Endothelial cell of umbilical vein (primary cell): ENCODE measurements around the gene GLI3. TPM values are rescaled to one million over a fixed set of nuclear protein-coding genes. Genes with fewer than 3 reads are reported as not detected.

Experiments
- BruUV-seq: library from RNA; stranded (reverse); fragments of 400-500 nt; replicated peaks from 2 replicates; lab custom pipeline; 2021; lab: Mats Ljungman, UMichigan
- CTCF ChIA-PET: fragments of 300-600, 350-600 bp; sonication (Branson Sonifier 250); formaldehyde crosslinking; loops from one replicate; lab custom pipeline; 2021; ENCODE audit warnings: antibody characterized with exemption, inconsistent platforms; lab: Charles Lee
- POLR2A ChIA-PET: fragments of 300-600, 350-600 bp; sonication (Branson Sonifier 250); formaldehyde crosslinking; loops from one replicate; lab custom pipeline; 2021; ENCODE audit warnings: antibody characterized with exemption, inconsistent platforms; lab: Charles Lee
- DNase-seq: peaks from one replicate; pipeline ENCODE4 v3.0.0-alpha.2; 2011; ENCODE audit warnings: low read depth, low spot score
- FAIRE-seq: peaks from 2 replicates; lab custom pipeline; 2011; peaks lifted over from hg19 to GRCh38; lab: Jason Lieb, UNC
- H2AFZ ChIP-seq: 2 replicates; pipeline ENCODE4 v1.6.0; 2012; ENCODE audit warnings: low read depth, low read length, control low read depth, inconsistent platforms
- H3K27ac ChIP-seq: 2 replicates; pipeline ENCODE4 v1.5.1; 2011; ENCODE audit warnings: low read depth, mild to moderate bottlenecking, control low read depth, low read length, moderate library complexity; ENCODE audit not compliant: insufficient read depth
- H3K27me3 ChIP-seq, 2 experiments: 2 replicates each; pipeline versions ENCODE4 v1.6.0 to v1.6.1; 2011; ENCODE audit warnings: low read length in 2 of 2, mixed read lengths in 1 of 2; ENCODE audit not compliant: control insufficient read depth in 2 of 2, insufficient read depth in 2 of 2
- H3K36me3 ChIP-seq, 2 experiments: 2 replicates in 1 of 2; 3 replicates in 1 of 2; pipeline ENCODE4 v1.5.1; 2011; ENCODE audit warnings: low read length in 2 of 2, mild to moderate bottlenecking in 1 of 2, moderate library complexity in 1 of 2; ENCODE audit not compliant: control insufficient read depth in 2 of 2, insufficient read depth in 2 of 2; ENCODE audit errors: extremely low read depth in 1 of 2
- H3K4me1 ChIP-seq: 3 replicates; pipeline ENCODE4 v1.5.1; 2011; ENCODE audit warnings: mild to moderate bottlenecking, low read length; ENCODE audit not compliant: control insufficient read depth, insufficient read depth; ENCODE audit errors: extremely low read depth
- H3K4me2 ChIP-seq: 2 replicates; pipeline ENCODE4 v1.6.1; 2011; ENCODE audit warnings: low read length, control low read depth, mixed read lengths; ENCODE audit not compliant: insufficient read depth
- H3K4me3 ChIP-seq, 3 experiments: fragments of 200-600 bp in 1 of 3; sonication (generic), shearing (Covaris generic) in 1 of 3; replicated peaks in 1 of 3; 2 replicates each; pipeline ENCODE4 v1.5.1; 2011 to 2016; ENCODE audit warnings: control low read depth in 3 of 3, low read length in 3 of 3, mild to moderate bottlenecking in 2 of 3, inconsistent platforms in 1 of 3, low read depth in 1 of 3, moderate library complexity in 1 of 3; ENCODE audit not compliant: insufficient read depth in 1 of 3
- H3K79me2 ChIP-seq: 2 replicates; pipeline ENCODE4 v1.6.0; 2012; ENCODE audit warnings: low read length, inconsistent platforms; ENCODE audit not compliant: control insufficient read depth, insufficient read depth
- H3K9ac ChIP-seq: replicated peaks from 2 replicates; pipeline ENCODE3; 2011; ENCODE audit warnings: low read length, control low read depth; ENCODE audit not compliant: insufficient read depth; ENCODE audit errors: extremely low read depth
- H3K9me1 ChIP-seq: replicated peaks from 3 replicates; pipeline ENCODE4 v1.6.0; 2011; ENCODE audit warnings: mild to moderate bottlenecking, low read length; ENCODE audit not compliant: control insufficient read depth, insufficient read depth; ENCODE audit errors: extremely low read depth
- H3K9me3 ChIP-seq: replicated peaks from 2 replicates; pipeline ENCODE4 v1.5.1; 2012; ENCODE audit warnings: low read length, inconsistent platforms; ENCODE audit not compliant: control insufficient read depth, insufficient read depth
- H4K20me1 ChIP-seq: replicated peaks from 2 replicates; pipeline ENCODE3; 2011; ENCODE audit warnings: mild to moderate bottlenecking, low read length; ENCODE audit not compliant: control insufficient read depth, insufficient read depth; ENCODE audit errors: extremely low read depth
- CTCF ChIP-seq, 2 donors: IDR thresholded peaks; 1 replicate in 1 of 2; 2 replicates in 1 of 2; pipeline ENCODE4 v1.5.1; 2011; ENCODE audit warnings: low read length in 2 of 2, mild to moderate bottlenecking in 2 of 2, moderate library complexity in 2 of 2, control low read depth in 1 of 2, inconsistent platforms in 1 of 2, low read depth in 1 of 2; ENCODE audit not compliant: insufficient read depth in 1 of 2; ENCODE audit errors: extremely low read depth in 1 of 2
- EZH2 ChIP-seq: IDR thresholded peaks from 2 replicates; pipeline ENCODE4 v1.6.1; 2012; ENCODE audit warnings: borderline replicate concordance, low read depth, mild to moderate bottlenecking, moderate library complexity, low read length, inconsistent platforms; ENCODE audit not compliant: severe bottlenecking
- FOS ChIP-seq: IDR thresholded peaks from 2 replicates; pipeline ENCODE4 v1.6.1; 2011; ENCODE audit warnings: mild to moderate bottlenecking, low read length, moderate library complexity, borderline replicate concordance; ENCODE audit not compliant: insufficient read depth
- GATA2 ChIP-seq: IDR thresholded peaks from 2 replicates; pipeline ENCODE4 v1.7.0; 2011; ENCODE audit warnings: low read depth, mild to moderate bottlenecking, moderate library complexity, mixed read lengths, low read length; ENCODE audit not compliant: insufficient read length, insufficient read depth
- MYC ChIP-seq: IDR thresholded peaks from one replicate; pipeline ENCODE4 v1.6.1; 2011; ENCODE audit warnings: mild to moderate bottlenecking, low read depth, low read length
- POLR2A ChIP-seq: IDR thresholded peaks from 2 replicates; pipeline ENCODE4 v1.6.1; 2012; ENCODE audit warnings: low read depth, mild to moderate bottlenecking, control low read depth, low read length
- POLR2AphosphoS5 ChIP-seq: IDR thresholded peaks from 2 replicates; pipeline ENCODE4 v1.6.1; 2012; ENCODE audit warnings: low read depth, mild to moderate bottlenecking, control low read depth, low read length, moderate library complexity; ENCODE audit not compliant: insufficient read depth
- dilution Hi-C: fragments of 300-500 bp; cut with MboI; formaldehyde crosslinking; loops from one replicate; pipeline ENCODE4 v1.15.0; 2019; ENCODE audit warnings: low sequenced_read_pairs; ENCODE audit not compliant: extremely low pct_ligation_motif_present
- intact Hi-C: fragments of 100-400 bp; cut with micrococcal nuclease; formaldehyde crosslinking; loops from one replicate; pipeline ENCODE4 v1.10.0; 2022
- polyA plus RNA-seq, 4 experiments: library from polyadenylated mRNA; depleted of rRNA in 3 of 4; stranded (reverse) in 3 of 4; unstranded in 1 of 4; fragments of >200 nt; gene quantifications; 2 replicates each; pipeline versions ENCODE4 v1.2.1 to v1.2.3, GENCODE V29; 2011 to 2012; ENCODE audit warnings: missing spikeins in 1 of 4
- total RNA-seq: library from RNA; stranded (reverse); gene quantifications from 2 replicates; pipeline ENCODE4 v1.2.3, GENCODE V29; 2021
- TF ChIP-seq, protein P1 (sequence below): IDR thresholded peaks from 2 replicates; pipeline ENCODE4 v1.6.1; 2011; ENCODE audit not compliant: insufficient read depth, insufficient read length

The GLI3 gene
- total and polyA plus RNA-seq, 2 donors (not counting 3 experiments of a cell fraction or from before 2014, with no cell fraction given): 6.0 to 24.9 TPM

GRCh38 chr7:42091461-42092291 is 145.3 kb downstream of the GLI3 start:
- DNase-seq: peak; percentile 51
- Histone ChIP-seq H3K9me3 (no peaks in the 10 kb centered on the region), H3K4me2 (no peak overlapping the region), H3K4me3 (no peak overlapping the region), H3K79me2 (no peaks in the 10 kb centered on the region), H4K20me1 (no peaks in the 10 kb centered on the region), H3K4me1 (no peaks in the 10 kb centered on the region), H3K27ac (no peak overlapping the region), H2AFZ (no peak overlapping the region), H3K36me3 (peaks cover 0 to 2% of the 10 kb centered on the region in 2 experiments), H3K9me1 (no peaks in the 10 kb centered on the region), H3K9ac (no peak overlapping the region), H3K27me3 (no peaks in the 10 kb centered on the region)
- no TSS peak for BruUV-seq
- FAIRE-seq: no peak
- TF ChIP-seq POLR2A (no peak), GATA2 (no peak), CTCF (IDR thresholded peaks at IDR 0.05; ENCODE audit: extremely low read depth in 1 of 2, insufficient read depth in 1 of 2, low read depth in 1 of 2, low read length in 2 of 2) (no peak), POLR2AphosphoS5 (no peak), EZH2 (no peak), MYC (no peak), FOS (no peak)
- TF ChIP-seq, protein P1, sequence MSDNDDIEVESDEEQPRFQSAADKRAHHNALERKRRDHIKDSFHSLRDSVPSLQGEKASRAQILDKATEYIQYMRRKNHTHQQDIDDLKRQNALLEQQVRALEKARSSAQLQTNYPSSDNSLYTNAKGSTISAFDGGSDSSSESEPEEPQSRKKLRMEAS: no peak
- intact Hi-C loops (no loop called here), dilution Hi-C loops (no loop called here)
- ChIA-PET CTCF (no interaction called here), POLR2A (no interaction called here)
